K562 (cell line): Measurements from ENCODE around the gene HPS4. TPM values are rescaled to one million over a fixed set of nuclear protein-coding genes. Genes with fewer than 3 reads are reported as not detected.

ENCODE experiments used
- ATAC-seq: fragments of 200-7000 bp; cut with Tn5 transposase; 3 replicates; pipeline ENCODE4 v1.9.1; 2020; ENCODE audit warnings: moderate library complexity
- BruUV-seq: library from RNA; stranded (reverse); fragments of 400-500 nt; replicated peaks from 2 replicates; lab custom pipeline; 2021; lab: Mats Ljungman, UMichigan
- CTCF ChIA-PET: fragments of 300-600 bp; formaldehyde crosslinking; extraction: SDS; loops from one replicate; lab custom pipeline; 2021; ENCODE audit warnings: low intra/inter-chr PET ratio; lab: Yijun Ruan, JAX
- POLR2A ChIA-PET: fragments of 300-600, 350-650 bp; sonication (Branson Sonifier 250); formaldehyde crosslinking; extraction: SDS; loops from one replicate; lab custom pipeline; 2021; ENCODE audit warnings: antibody characterized with exemption, inconsistent platforms; lab: Yijun Ruan, JAX
- DNase-seq, 4 experiments: peaks; one replicate each; pipeline versions ENCODE4 v3.0.0 to v3.0.0-alpha.2; 2011 to 2018; ENCODE audit warnings: low spot score in 3 of 4, mixed read lengths in 3 of 4; ENCODE audit errors: extremely low read depth in 1 of 4
- FAIRE-seq: peaks from 2 replicates; lab custom pipeline; 2011; peaks lifted over from hg19 to GRCh38; lab: Jason Lieb, UNC
- H2AFZ ChIP-seq: 2 replicates; pipeline ENCODE4 v1.6.0; 2011; ENCODE audit warnings: low read depth, low read length, control low read depth, inconsistent platforms
- H3K27ac ChIP-seq: fragments of 200-600 bp; 3 replicates; pipeline ENCODE4 v1.8.0; 2011; ENCODE audit warnings: low read depth, mild to moderate bottlenecking, control low read depth, inconsistent platforms, low read length, moderate library complexity, mixed read lengths; ENCODE audit errors: extremely low read depth
- H3K27me3 ChIP-seq, 2 experiments: fragments of 300-600 bp in 1 of 2; 2 replicates in 1 of 2; 3 replicates in 1 of 2; pipeline versions ENCODE4 v1.6.0 to v1.8.0; 2011; ENCODE audit warnings: inconsistent platforms in 2 of 2, low read length in 2 of 2, mild to moderate bottlenecking in 1 of 2, mixed read lengths in 1 of 2, moderate library complexity in 1 of 2; ENCODE audit not compliant: control insufficient read depth in 2 of 2, insufficient read depth in 2 of 2
- H3K36me3 ChIP-seq: fragments of 300-600 bp; 3 replicates; pipeline ENCODE4 v1.8.0; 2011; ENCODE audit warnings: mild to moderate bottlenecking, low read length, inconsistent platforms; ENCODE audit not compliant: control insufficient read depth, insufficient read depth
- H3K4me1 ChIP-seq, 2 experiments: fragments of 200-600 bp in 1 of 2; replicated peaks in 1 of 2; 2 replicates in 1 of 2; 3 replicates in 1 of 2; pipeline versions ENCODE4 v1.5.1 to v1.8.0; 2011; ENCODE audit warnings: inconsistent platforms in 2 of 2, low read length in 2 of 2, mild to moderate bottlenecking in 1 of 2, mixed read lengths in 1 of 2, moderate library complexity in 1 of 2; ENCODE audit not compliant: control insufficient read depth in 2 of 2, insufficient read depth in 2 of 2
- H3K4me2 ChIP-seq: 2 replicates; pipeline ENCODE4 v1.6.1; 2011; ENCODE audit warnings: low read length, control low read depth, inconsistent platforms, mixed read lengths; ENCODE audit not compliant: insufficient read depth
- H3K4me3 ChIP-seq: fragments of 200-600 bp; sonication (generic), shearing (Covaris generic); 2 replicates; pipeline ENCODE4 v1.5.1; 2016; ENCODE audit warnings: control low read depth, inconsistent platforms
- H3K79me2 ChIP-seq: fragments of 200-600 bp; 3 replicates; pipeline ENCODE4 v1.8.0; 2011; ENCODE audit warnings: low read length, inconsistent platforms; ENCODE audit not compliant: control insufficient read depth, insufficient read depth
- H3K9ac ChIP-seq, 2 experiments: 2 replicates each; pipeline versions ENCODE4 v1.6.0 to v1.6.1; 2011; ENCODE audit warnings: low read depth in 2 of 2, low read length in 2 of 2, control low read depth in 1 of 2, inconsistent platforms in 1 of 2, mild to moderate bottlenecking in 1 of 2, mixed read lengths in 1 of 2; ENCODE audit not compliant: insufficient read depth in 1 of 2
- H3K9me1 ChIP-seq: one replicate; pipeline ENCODE4 v1.6.0; 2011; ENCODE audit warnings: inconsistent platforms, mild to moderate bottlenecking, low read length, moderate library complexity; ENCODE audit not compliant: control insufficient read depth, insufficient read depth
- H3K9me3 ChIP-seq: replicated peaks from 2 replicates; pipeline ENCODE4 v1.5.1; 2011; ENCODE audit warnings: low read depth, low read length, inconsistent platforms; ENCODE audit not compliant: control insufficient read depth, insufficient read depth
- H4K20me1 ChIP-seq: replicated peaks from 2 replicates; pipeline ENCODE4 v1.6.1; 2011; ENCODE audit warnings: low read length, inconsistent platforms, mixed read lengths; ENCODE audit not compliant: control insufficient read depth, insufficient read depth
- CREB5 ChIP-seq: fragments of 250-450 bp; sonication (Bioruptor Pico); IDR thresholded peaks from 2 replicates; pipeline ENCODE4 v1.5.0; 2020; ENCODE audit warnings: mild to moderate bottlenecking
- DMBX1 ChIP-seq: fragments of 250-450 bp; sonication (Bioruptor Pico); IDR thresholded peaks from 2 replicates; pipeline ENCODE4 v1.8.0; 2022; ENCODE audit warnings: inconsistent platforms, mild to moderate bottlenecking, moderate library complexity, borderline replicate concordance
- EHMT2 ChIP-seq: fragments of 450-650 bp; IDR thresholded peaks from 2 replicates; pipeline ENCODE4 v1.6.1; 2018; ENCODE audit warnings: antibody characterized with exemption
- FOSL1 ChIP-seq: fragments of 200-800 bp; sonication (Bioruptor generic); conservative IDR thresholded peaks from 2 replicates; pipeline ENCODE4 v1.6.1; 2016; ENCODE audit warnings: missing genetic modification characterization, missing compliant biosample characterization
- GATAD2B ChIP-seq: fragments of 450-650 bp; IDR thresholded peaks from 2 replicates; pipeline ENCODE4 v1.6.1; 2017; ENCODE audit warnings: mild to moderate bottlenecking, borderline replicate concordance
- HDAC3 ChIP-seq: fragments of 450-650 bp; IDR thresholded peaks from 2 replicates; pipeline ENCODE4 v1.6.1; 2018; ENCODE audit warnings: borderline replicate concordance, mild to moderate bottlenecking, moderate library complexity; ENCODE audit not compliant: partially characterized antibody
- HIVEP1 ChIP-seq: fragments of 250-450 bp; sonication (Bioruptor Pico); IDR thresholded peaks from 2 replicates; pipeline ENCODE4 v1.4.0; 2020; ENCODE audit warnings: mild to moderate bottlenecking
- HMBOX1 ChIP-seq: sonication (generic); IDR thresholded peaks from 2 replicates; pipeline ENCODE4 v1.6.1; 2016
- HNRNPUL1 ChIP-seq: fragments of 200-400 bp; formaldehyde crosslinking; IDR thresholded peaks from 2 replicates; pipeline ENCODE4 v1.6.1; 2017; ENCODE audit warnings: low read length
- KDM5B ChIP-seq: fragments of 200-600 bp; sonication (generic); IDR thresholded peaks from 2 replicates; pipeline ENCODE4 v1.6.1; 2012; ENCODE audit warnings: low read depth, mild to moderate bottlenecking, moderate library complexity, low read length, control low read depth, inconsistent platforms; ENCODE audit not compliant: insufficient replicate concordance
- KLF10 ChIP-seq: fragments of 250-450 bp; sonication (Bioruptor Pico); IDR thresholded peaks from 2 replicates; pipeline ENCODE4 v1.6.1; 2021; ENCODE audit warnings: matching md5 sums
- LEF1 ChIP-seq: fragments of 450-650 bp; IDR thresholded peaks from 2 replicates; pipeline ENCODE4 v1.6.1; 2016; ENCODE audit warnings: mild to moderate bottlenecking
- MBD1 ChIP-seq: fragments of 250-450 bp; sonication (Bioruptor Pico); IDR thresholded peaks from 2 replicates; pipeline ENCODE4 v1.8.0; 2022; ENCODE audit warnings: inconsistent platforms
- MYBL2 ChIP-seq, 2 experiments: fragments of 450-650 bp in 1 of 2; sonication (generic) in 1 of 2; formaldehyde crosslinking in 1 of 2; IDR thresholded peaks; 2 replicates each; pipeline versions ENCODE4 v1.6.1 to v1.8.1; 2017 to 2022; ENCODE audit warnings: borderline replicate concordance in 1 of 2, inconsistent platforms in 1 of 2, low read depth in 1 of 2, mild to moderate bottlenecking in 1 of 2, missing genetic modification reagents in 1 of 2, moderate library complexity in 1 of 2
- NFYB ChIP-seq: IDR thresholded peaks from 2 replicates; pipeline ENCODE4 v1.6.1; 2011; ENCODE audit warnings: mild to moderate bottlenecking, moderate library complexity; ENCODE audit not compliant: insufficient read length; ENCODE audit errors: extremely low read depth
- NUFIP1 ChIP-seq: fragments of 450-650 bp; IDR thresholded peaks from 2 replicates; pipeline ENCODE4 v1.6.1; 2018; ENCODE audit not compliant: partially characterized antibody
- RBM22 ChIP-seq: fragments of 200-400 bp; formaldehyde crosslinking; IDR thresholded peaks from 2 replicates; pipeline ENCODE4 v1.6.1; 2018; ENCODE audit warnings: low read length, low read depth; ENCODE audit not compliant: poor library complexity, severe bottlenecking
- SIRT6 ChIP-seq: IDR thresholded peaks from one replicate; pipeline ENCODE4 v1.6.1; 2012; ENCODE audit warnings: low read depth, mild to moderate bottlenecking, control low read depth, inconsistent platforms, low read length, moderate library complexity
- SIX5 ChIP-seq, 2 experiments: IDR thresholded peaks; 2 replicates each; pipeline ENCODE4 v1.6.1; 2011; ENCODE audit warnings: low read length in 2 of 2, borderline replicate concordance in 1 of 2, low read depth in 1 of 2, mild to moderate bottlenecking in 1 of 2, moderate library complexity in 1 of 2; ENCODE audit not compliant: insufficient read depth in 1 of 2
- ZBTB17 ChIP-seq: fragments of 450-650 bp; formaldehyde crosslinking; IDR thresholded peaks from 2 replicates; pipeline ENCODE4 v1.4.0; 2020; ENCODE audit warnings: mild to moderate bottlenecking
- WGBS: fragments of 100-300 bp; shearing (Covaris generic); methylation state at CpG from one replicate; pipeline ENCODE4 v1.1.6; 2016; ENCODE audit warnings: low coverage, mixed read lengths; ENCODE audit not compliant: insufficient coverage; ENCODE audit errors: missing lambda C conversion rate; 5-methylcytosine and 5-hydroxymethylcytosine counted together
- in situ Hi-C: fragments of 300-500 bp; cut with MboI; formaldehyde crosslinking; loops from 4 replicates; pipeline ENCODE4 v1.15.0; 2018; ENCODE audit warnings: inconsistent platforms, mixed read lengths
- intact Hi-C: fragments of 100-400 bp; cut with micrococcal nuclease; formaldehyde crosslinking; loops from 2 replicates; pipeline ENCODE4 v1.14.2; 2022
- polyA plus RNA-seq, 8 experiments: library from polyadenylated mRNA; depleted of rRNA in 4 of 8; stranded (reverse) in 5 of 8; unstranded in 3 of 8; fragments of >200 nt; fragmentation: Nextera tagmentation in 2 of 8; fragmentation: Illumina TruSeq in 1 of 8; extraction: Ambion mirVana in 2 of 8; extraction: Trizol in 1 of 8; gene quantifications; 2 replicates each; pipeline versions ENCODE4 v1.2.1 to v1.2.3, GENCODE V29; 2011 to 2014; ENCODE audit warnings: inconsistent platforms in 1 of 8, missing spikeins in 1 of 8
- total RNA-seq, 7 experiments: library from RNA; depleted of rRNA in 6 of 7; stranded (reverse); fragments of >200 nt in 6 of 7; fragmentation: Illumina TruSeq in 2 of 7; extraction: Trizol in 2 of 7; gene quantifications; 2 replicates each; pipeline versions ENCODE4 v1.2.1 to v1.2.3, GENCODE V29; 2011 to 2021; ENCODE audit warnings: low replicate concordance in 1 of 7

The HPS4 gene
- total and polyA plus RNA-seq, 9 of the 15 experiments (the other 6 are each of a cell fraction or from before 2014, with no cell fraction given), result 12.8 to 29.2 (median 25.3) TPM

- DNase-seq (no peak), ATAC-seq (no peak), FAIRE-seq (no peak)
- Histone ChIP-seq H3K4me2 (peak overlapping the region; percentile 97), H3K36me3 (peaks cover 36% of the 10 kb centered on the region; the same call in 2 of the 3 replicates), H3K27ac (peak overlapping the region; percentile 86), H3K9me1 (no peaks in the 10 kb centered on the region), H3K4me3 (peak overlapping the region; percentile 89), H3K27me3 (no peaks in the 10 kb centered on the region), H3K9me3 (no peaks in the 10 kb centered on the region), H3K9ac (peak overlapping the region; percentile 80 to 81; a peak in 3 of 4 replicates), H3K4me1 (peaks cover 14 to 46% of the 10 kb centered on the region in 2 experiments; a peak in 4 of 5 replicates), H3K79me2 (peaks cover 90% of the 10 kb centered on the region), H4K20me1 (no peaks in the 10 kb centered on the region), H2AFZ (no peak overlapping the region)
- BruUV-seq, result no TSS peak
- POLR2A ChIA-PET, result interaction anchor here (0.7 kb wide), 1 partner anchor 12 kb away, joined by 4 read pairs; no protein-coding TSS in a partner anchor
- intact Hi-C loops (loop anchor here (10.0 kb wide), 1 partner anchor 104 kb away; no protein-coding TSS in a partner anchor), in situ Hi-C loops (no loop called here)
- 11% methylated on average over 2 of the region's 2 CpGs for WGBS
- no peak for TF ChIP-seq MYBL2 (IDR thresholded peaks at IDR 0.05; ENCODE audit: low read depth)
- no peak for TF ChIP-seq MYBL2 (CRISPR knock-in tag; IDR thresholded peaks at IDR 0.05; ENCODE audit: borderline replicate concordance)
- TF ChIP-seq MBD1 (CRISPR knock-in tag), result no peak
- no peak for TF ChIP-seq FOSL1 (tag)
- TF ChIP-seq SIRT6, result no peak
- TF ChIP-seq HDAC3, result no peak
- no peak for TF ChIP-seq NFYB
- TF ChIP-seq ZBTB17 (CRISPR knock-in tag), result no peak
- no peak for TF ChIP-seq RBM22
- no peak for TF ChIP-seq HNRNPUL1
- TF ChIP-seq EHMT2, result no peak
- no peak for TF ChIP-seq KLF10 (CRISPR knock-in tag)
- no peak for TF ChIP-seq KDM5B
- no peak for TF ChIP-seq CREB5
- no peak for TF ChIP-seq GATAD2B
- no peak for TF ChIP-seq NUFIP1
- TF ChIP-seq LEF1, result no peak
- TF ChIP-seq SIX5 (IDR thresholded peaks at IDR 0.05; ENCODE audit: borderline replicate concordance in 1 of 2, insufficient read depth in 1 of 2, low read depth in 1 of 2, low read length in 2 of 2), result no peak
- TF ChIP-seq HIVEP1, result no peak
- no peak for TF ChIP-seq DMBX1
- TF ChIP-seq HMBOX1, result no peak
- CTCF ChIA-PET, result no interaction called here
Measured at GRCh38 chr22:26480611-26480932, 3.0 kb downstream of the HPS4 start.
